Measurements from ENCODE around the gene PPP1R10.

DNA sequence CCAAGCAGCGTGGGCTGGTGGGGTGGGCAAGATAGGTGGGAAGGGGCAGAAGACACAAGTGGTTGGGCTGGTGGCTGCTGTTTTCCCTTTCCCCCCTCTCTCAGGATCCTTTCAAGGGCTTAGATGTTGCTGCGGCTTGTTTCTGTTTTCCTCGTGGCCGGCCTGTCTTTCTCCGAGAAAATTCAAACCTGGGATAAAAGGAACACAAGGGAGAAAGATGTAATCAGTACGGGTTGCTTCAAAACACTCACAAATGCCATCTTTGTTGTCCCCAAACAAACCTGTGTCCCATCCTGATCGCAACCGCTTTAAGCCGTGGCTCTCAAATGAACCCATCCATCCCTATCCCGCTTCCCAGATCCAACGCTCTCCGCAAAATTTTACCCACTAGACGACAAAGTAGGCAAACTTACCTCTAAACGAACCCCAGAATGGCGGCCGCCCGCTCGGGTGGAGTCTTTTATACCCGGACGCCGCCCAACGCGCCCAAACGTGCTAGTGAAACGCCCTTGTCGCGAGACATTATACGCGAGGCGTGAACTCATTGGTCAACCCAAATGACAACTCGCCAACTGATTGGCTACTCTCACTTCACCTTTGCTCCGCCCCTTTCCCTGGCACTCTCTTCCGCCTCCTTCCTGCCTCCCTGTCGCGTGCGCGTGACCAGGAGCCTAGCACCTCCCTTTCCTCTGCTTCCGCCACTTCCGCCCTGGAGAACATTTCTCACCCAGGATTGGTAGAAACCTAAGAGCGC lies at the start of gene PPP1R10:
- TF ChIP-seq, protein P1, sequence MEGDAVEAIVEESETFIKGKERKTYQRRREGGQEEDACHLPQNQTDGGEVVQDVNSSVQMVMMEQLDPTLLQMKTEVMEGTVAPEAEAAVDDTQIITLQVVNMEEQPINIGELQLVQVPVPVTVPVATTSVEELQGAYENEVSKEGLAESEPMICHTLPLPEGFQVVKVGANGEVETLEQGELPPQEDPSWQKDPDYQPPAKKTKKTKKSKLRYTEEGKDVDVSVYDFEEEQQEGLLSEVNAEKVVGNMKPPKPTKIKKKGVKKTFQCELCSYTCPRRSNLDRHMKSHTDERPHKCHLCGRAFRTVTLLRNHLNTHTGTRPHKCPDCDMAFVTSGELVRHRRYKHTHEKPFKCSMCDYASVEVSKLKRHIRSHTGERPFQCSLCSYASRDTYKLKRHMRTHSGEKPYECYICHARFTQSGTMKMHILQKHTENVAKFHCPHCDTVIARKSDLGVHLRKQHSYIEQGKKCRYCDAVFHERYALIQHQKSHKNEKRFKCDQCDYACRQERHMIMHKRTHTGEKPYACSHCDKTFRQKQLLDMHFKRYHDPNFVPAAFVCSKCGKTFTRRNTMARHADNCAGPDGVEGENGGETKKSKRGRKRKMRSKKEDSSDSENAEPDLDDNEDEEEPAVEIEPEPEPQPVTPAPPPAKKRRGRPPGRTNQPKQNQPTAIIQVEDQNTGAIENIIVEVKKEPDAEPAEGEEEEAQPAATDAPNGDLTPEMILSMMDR (IDR thresholded peaks at IDR 0.05 in 8 of 11, conservative IDR thresholded peaks at IDR 0.05 in 3 of 11): peak in 2 of 11 experiments; percentile 5 to 8
- TF ChIP-seq POLR2A (IDR thresholded peaks at IDR 0.05): peak; percentile 90 to 98 (median 97)
- TF ChIP-seq POLR2AphosphoS5 (IDR thresholded peaks at IDR 0.05): peak; percentile 97 to 100 (median 99)
